GM21576 (cell line): ENCODE measurements around the gene CCNL1.

Source experiments
- ATAC-seq: cut with Tn5 transposase; IDR thresholded peaks from one replicate; pipeline ENCODE4 v1.9.1; 2021; ENCODE audit warnings: mild to moderate bottlenecking, moderate library complexity; ENCODE audit not compliant: unreplicated experiment

The CCNL1 gene

GRCh38 chr3:157126365-157126764 lies 33.6 kb downstream of the CCNL1 start:
- no peak for ATAC-seq

DNA sequence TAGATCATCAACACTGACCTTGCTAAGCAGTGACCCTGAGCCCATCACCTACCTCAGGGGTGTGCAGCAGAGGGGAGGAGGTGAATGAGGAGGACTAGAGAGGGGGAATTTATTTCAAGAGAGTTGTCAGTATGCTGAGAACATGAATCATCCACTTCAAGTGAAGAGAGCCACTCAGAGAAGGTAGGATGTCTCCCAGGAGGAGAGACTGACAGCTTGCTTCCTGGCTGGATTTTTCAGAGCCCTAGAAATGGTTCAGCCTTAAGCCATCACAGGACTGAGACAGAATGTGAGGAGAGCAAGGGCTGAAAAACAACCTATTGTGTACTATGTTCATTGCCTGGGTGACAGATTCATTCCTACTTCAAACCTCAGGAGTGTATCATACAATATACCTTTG lies 34.8 kb downstream of the CCNL1 start:
- ATAC-seq = no peak

GRCh38 chr3:157123621-157124020 lies 36.3 kb downstream of the CCNL1 start:
- no peak for ATAC-seq

GRCh38 chr3:157122832-157123427 lies 37.0 kb downstream of the CCNL1 start:
- ATAC-seq = no peak

DNA sequence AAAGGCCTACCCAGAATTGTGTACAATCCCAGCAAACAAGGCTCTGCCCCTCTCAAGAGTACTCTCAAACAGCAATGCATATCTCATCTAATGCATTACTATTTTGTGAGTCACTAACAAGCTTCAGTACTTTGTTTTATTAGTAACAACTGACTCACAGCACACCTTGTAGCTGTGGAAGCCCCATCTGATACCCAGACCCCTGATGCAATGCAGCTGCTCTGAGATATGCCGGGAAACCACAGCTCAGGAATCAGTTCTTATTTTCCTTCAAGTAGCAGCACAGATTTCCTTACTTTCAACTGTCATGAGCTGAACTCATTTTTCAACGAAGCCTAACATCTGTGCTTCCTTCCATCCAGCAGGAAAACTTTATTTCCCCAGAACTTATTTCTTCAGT lies 37.8 kb downstream of the CCNL1 start:
- ATAC-seq = no peak

DNA sequence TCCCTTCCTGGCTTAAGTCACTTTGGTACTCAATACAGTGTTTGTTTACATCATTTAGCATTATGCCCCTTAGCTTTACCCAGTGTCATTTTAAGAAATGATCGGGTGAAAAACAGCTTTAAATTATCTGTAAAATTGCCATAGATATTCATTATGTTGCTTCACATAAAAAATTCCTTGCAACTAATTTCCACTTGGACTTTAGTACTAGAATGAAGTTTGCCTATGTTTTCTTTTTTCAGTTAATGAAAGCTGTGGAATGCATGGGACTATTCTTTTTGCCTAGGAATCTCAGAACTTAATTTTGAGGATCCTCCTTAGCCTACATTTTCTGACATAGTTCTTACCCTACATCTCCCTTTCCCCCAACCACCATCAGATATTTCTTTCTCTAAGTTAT lies 38.4 kb downstream of the CCNL1 start:
- no peak for ATAC-seq

DNA sequence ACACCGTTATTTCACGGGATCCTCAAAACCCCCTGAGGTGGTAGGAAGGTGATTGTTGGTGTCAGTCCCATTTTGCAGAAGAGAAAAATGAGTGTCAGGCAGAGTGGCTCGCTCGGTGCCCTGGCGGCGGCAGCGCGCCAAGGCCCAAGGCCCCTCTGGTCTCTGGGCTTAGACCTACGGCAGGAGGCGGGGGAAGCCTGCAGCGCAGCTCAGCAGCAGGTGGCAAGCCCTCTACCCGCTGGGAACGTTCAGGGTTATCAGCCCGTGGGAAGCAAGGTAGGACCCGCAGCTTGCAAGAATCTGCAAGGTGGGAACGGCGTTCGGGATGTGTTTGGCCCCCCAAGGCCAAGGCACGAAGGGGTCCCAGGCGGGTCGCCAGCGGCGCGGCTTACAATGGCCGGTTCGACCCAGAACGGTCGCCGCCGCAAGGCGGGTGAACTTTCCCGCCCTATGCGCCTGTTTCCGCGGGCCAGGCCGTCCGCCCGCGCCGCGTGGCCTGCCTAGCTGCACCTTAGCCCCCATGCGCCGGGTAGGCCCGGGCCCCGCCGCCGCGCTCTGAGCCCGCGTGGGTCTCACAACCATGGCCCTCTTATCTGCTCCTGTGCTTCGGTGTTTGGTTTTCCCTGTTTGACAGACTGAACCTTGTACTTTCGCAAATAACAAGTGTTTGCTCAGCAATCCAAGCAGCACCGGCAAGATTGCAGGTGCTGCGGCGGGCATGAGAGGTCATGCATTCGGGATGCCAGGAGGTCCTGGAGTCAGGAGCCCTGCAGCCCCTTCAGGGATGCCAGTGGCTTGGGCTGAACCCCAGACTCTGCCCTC lies 39.7 kb downstream of the CCNL1 start:
- ATAC-seq = no peak

DNA sequence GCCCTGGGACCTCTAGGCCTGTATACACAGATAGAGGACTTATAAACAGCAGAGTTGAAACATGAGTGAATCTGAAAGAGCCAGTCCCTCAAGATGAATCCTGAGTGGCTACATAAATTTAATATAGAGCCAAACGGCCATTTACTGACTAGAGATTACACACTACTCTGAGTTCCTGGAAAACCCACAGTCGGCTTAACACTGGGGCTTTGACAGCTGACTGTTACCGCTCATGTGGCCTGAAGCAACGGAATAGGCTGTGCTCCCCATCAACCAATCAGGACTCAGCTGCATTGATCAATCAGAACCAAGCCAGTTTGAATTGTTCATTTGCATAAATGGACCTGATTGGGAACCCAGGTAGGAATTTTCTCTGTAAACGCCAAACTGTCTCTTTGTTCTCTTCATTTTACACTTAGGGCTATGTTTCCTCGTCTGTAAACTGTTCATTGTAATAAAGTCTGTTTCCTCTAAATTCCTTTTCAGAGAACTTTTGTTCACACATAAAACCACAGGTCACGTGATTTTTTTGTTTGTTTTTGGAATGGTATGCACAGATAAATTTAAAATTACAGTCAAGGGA lies 40.5 kb downstream of the CCNL1 start:
- no peak for ATAC-seq

DNA sequence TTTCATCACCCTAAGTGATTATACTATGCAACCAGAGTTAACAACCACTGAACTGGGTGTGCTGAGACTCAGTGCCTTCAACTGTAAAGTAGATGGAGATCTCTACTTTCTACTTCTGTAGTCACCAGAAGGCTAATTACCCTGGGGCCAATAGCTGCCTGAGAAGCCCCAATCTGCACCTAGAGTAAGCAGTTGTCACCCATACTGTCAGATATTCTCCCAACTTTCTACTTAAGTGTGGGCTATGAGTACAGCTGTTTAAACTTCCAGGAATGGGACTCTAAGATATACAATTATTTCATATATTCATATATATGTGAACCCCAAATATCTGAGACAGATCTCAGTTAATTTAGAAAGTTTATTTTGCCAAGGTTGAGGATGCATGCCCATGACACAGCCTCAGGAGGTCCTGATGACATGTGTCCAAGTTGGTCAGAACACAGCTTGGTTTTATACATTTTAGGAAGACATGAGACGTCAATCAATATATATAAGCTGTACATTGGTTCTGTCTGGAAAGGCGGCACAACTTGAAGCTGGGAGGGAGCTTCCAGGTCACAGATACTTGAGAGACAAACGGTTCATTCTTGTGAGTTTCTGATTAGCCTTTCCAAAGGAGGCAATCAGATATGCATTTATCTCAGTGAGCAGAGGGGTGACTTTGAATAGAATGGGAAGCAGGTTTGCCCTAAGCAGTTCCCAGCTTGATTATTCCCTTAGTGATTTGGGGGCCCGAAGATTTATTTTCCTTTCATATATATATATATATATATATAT lies 41.9 kb downstream of the CCNL1 start:
- no peak for ATAC-seq

DNA sequence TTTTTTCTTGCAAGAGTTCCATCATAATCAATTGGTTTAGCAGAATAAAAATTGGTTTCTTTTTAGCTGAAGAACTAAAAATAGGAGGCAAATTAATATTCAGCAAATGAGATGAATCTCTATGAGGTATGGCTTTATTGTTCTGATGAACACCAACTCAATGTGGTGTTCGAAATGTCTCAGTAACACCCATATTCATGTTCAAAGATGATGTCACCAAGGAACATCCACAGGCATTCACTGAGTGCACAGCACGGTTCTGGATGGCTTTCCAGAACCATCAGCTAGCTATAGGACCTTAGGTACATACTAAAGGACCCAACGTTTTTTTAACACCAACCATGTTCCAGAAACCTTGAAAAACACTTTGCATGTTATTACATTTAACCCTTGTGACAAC lies 42.7 kb downstream of the CCNL1 start:
- no peak for ATAC-seq

DNA sequence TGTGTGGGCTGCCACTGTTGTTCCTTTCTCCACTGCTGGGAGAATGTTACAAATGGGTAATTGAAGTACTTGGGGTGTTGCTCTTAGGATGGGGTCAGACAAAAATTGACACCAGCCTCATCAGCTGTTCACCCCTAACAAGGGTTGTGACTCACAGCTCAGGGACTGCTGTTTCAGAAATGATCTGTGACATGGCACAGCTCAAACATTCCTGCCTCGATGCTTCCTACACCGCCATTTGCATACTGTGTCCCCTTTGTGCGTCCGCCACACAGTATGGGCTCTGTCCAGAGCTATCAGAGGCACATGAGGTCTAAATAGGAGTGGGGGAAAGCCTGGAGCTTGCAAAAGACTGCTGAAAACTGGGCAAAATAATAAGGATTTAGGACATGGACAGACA lies 43.9 kb downstream of the CCNL1 start:
- ATAC-seq = no peak

- ATAC-seq = no peak
Measured at GRCh38 chr3:157115069-157116006, 44.6 kb downstream of the CCNL1 start.

DNA sequence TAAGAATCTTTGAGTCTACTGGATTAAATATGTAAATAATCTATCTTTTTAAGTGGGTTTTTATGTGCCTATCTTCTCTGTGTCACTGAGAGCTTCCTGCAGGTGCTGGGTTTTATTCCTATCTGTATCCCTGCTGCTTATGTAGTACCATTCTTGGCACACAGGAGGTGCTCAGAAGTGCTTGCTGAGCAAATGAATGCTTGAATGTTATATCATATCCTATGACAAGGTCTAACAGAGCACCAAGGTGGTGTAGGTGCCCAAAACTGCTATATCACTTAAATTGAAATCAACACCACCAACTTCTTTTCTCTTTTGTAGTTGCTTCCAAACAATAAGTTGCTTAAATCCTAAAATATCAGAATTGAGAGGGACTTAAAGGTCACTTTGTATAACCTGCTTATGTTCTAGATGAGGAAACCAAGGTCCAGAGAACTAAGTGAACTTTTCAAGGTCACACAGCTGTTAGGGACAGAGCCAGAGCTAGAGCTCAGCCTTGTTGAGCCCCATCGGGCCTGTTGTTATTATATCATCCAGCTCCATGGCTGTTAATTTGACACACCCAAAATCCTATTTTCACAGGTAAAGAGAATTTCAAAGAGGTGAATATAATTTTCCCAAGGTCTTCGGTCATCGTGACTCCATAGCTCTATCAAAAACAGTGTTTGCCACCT lies 46.0 kb downstream of the CCNL1 start:
- ATAC-seq = no peak

GRCh38 chr3:157112536-157112935 lies 47.4 kb downstream of the CCNL1 start:
- no peak for ATAC-seq

DNA sequence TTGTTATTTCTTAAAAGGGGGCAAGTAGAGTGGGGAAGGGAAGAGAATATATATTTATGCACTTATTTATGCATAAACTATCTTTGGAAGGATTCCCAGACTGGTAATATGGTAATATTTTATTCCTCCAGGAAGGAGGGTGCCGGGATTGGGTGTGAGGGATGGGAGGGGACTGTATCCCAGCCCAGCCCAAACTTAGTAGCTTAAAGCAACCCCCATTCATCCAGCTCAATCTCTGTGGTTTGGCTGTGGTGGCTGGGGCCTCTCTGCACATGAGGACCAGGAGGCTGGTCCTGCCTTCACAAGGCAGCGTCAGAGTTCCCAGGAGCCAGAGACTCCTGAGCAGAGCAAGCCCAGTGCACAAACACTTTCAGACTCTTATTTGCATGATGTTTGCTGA lies 48.4 kb downstream of the CCNL1 start:
- ATAC-seq = no peak

DNA sequence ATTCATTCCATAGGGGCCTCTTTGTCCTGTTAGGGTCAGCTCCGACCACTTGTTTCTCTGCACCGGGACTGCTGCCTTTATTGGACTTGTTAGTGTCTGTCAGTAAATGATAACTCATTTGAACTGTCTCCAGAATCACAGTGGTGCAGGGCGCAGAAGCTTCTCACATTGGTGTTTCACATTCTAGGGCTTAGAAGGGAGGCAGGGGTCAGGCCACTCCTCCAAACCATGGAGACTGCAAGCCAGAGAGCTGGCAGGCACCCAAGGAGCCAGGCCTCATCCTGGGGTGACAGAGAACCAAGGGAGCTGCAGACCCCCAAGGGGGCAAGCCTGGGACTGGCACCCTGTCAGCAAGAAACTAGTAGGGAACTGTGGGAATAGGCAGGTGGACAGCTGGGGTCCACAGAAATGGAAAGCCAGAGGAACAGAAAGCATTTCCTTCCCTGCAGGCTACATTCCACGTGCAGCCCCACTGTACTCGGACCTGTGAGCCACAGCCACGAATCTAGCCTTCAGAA lies 49.1 kb downstream of the CCNL1 start:
- ATAC-seq = no peak

- no peak for ATAC-seq
Measured at GRCh38 chr3:157109267-157110141, 50.4 kb downstream of the CCNL1 start.

DNA sequence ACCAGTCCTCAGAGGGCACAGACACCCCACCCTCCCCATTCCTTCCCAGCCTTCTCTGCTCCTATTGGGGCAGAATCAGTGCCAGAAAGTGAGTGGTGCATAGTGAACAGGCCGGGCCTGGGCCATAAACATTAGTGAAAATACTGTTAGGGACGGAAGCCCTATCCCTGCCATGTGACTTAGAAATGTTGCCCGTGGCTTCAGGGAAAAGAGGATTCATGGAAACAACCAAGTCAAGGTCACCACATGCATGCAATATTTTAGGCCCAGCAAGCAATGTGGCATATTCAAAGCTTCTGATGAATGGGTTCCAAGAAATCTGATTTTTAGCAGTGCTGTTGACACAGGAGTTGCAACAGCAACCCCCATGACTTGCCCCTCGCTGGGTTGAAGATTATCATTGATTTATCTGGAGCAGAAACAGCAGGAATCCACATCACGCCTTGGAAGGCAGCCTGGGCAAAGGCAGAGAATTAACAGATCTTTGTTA lies 52.3 kb downstream of the CCNL1 start:
- no peak for ATAC-seq

- ATAC-seq = no peak
Measured at GRCh38 chr3:157107037-157107436, 52.9 kb downstream of the CCNL1 start.
